Hepatocyte (in vitro differentiated cells): ENCODE measurements around the gene SSC5D. TPM values are rescaled to one million over a fixed set of nuclear protein-coding genes. Genes with fewer than 3 reads are reported as not detected.

Experiments
- DNase-seq: peaks from one replicate; pipeline ENCODE4 v3.0.0-alpha.2; 2016; ENCODE audit warnings: low spot score
- H2AFZ ChIP-seq: fragments of 200-600 bp; sonication (generic); 2 replicates; pipeline ENCODE4 v1.6.0; 2016; ENCODE audit warnings: antibody characterized with exemption, mild to moderate bottlenecking
- H3K27ac ChIP-seq: fragments of 200-600 bp; sonication (generic); 2 replicates; pipeline ENCODE4 v1.5.1; 2016; ENCODE audit warnings: mild to moderate bottlenecking
- H3K27me3 ChIP-seq: fragments of 200-600 bp; sonication (generic); 2 replicates; pipeline ENCODE4 v1.6.1; 2016
- H3K36me3 ChIP-seq: fragments of 200-600 bp; sonication (generic); replicated peaks from 2 replicates; pipeline ENCODE4 v1.5.1; 2016; ENCODE audit warnings: low read depth; ENCODE audit not compliant: insufficient read depth
- H3K4me1 ChIP-seq: fragments of 200-600 bp; sonication (generic); 2 replicates; pipeline ENCODE4 v1.5.1; 2016; ENCODE audit warnings: mild to moderate bottlenecking, moderate library complexity; ENCODE audit not compliant: insufficient read depth
- H3K4me2 ChIP-seq: fragments of 200-600 bp; sonication (generic); 2 replicates; pipeline ENCODE4 v1.6.0; 2016
- H3K4me3 ChIP-seq: fragments of 200-600 bp; sonication (generic); 2 replicates; pipeline ENCODE4 v1.5.1; 2016; ENCODE audit warnings: mild to moderate bottlenecking
- H3K79me2 ChIP-seq: fragments of 200-600 bp; sonication (generic); 2 replicates; pipeline ENCODE4 v1.6.0; 2017; ENCODE audit warnings: mild to moderate bottlenecking
- H3K9me2 ChIP-seq: fragments of 200-600 bp; sonication (generic); replicated peaks from 2 replicates; pipeline ENCODE4 v1.6.0; 2017; ENCODE audit warnings: mild to moderate bottlenecking; ENCODE audit not compliant: insufficient read depth
- H3K9me3 ChIP-seq: fragments of 200-600 bp; sonication (generic); 2 replicates; pipeline ENCODE4 v1.5.1; 2016; ENCODE audit warnings: low read depth, mild to moderate bottlenecking
- H4K20me1 ChIP-seq: fragments of 200-600 bp; sonication (generic); 2 replicates; pipeline ENCODE4 v1.6.0; 2016; ENCODE audit warnings: mild to moderate bottlenecking; ENCODE audit not compliant: insufficient read depth, poor library complexity, severe bottlenecking
- EZH2 ChIP-seq: fragments of 200-600 bp; sonication (generic); IDR thresholded peaks from 2 replicates; pipeline ENCODE4 v1.6.1; 2016; ENCODE audit warnings: antibody characterized with exemption, mild to moderate bottlenecking, borderline replicate concordance
- EZH2phosphoT487 ChIP-seq: fragments of 200-600 bp; sonication (generic); IDR thresholded peaks from one replicate; pipeline ENCODE4 v1.6.1; 2018; ENCODE audit warnings: antibody characterized with exemption, mild to moderate bottlenecking, low read depth, moderate library complexity; ENCODE audit not compliant: unreplicated experiment, severe bottlenecking
- WGBS: methylation state at CpG from one replicate; pipeline ENCODE4 v1.1.6; 2016; ENCODE audit warnings: low lambda C conversion rate; ENCODE audit errors: missing lambda C conversion rate; 5-methylcytosine and 5-hydroxymethylcytosine counted together
- polyA plus RNA-seq: library from polyadenylated mRNA; unstranded; fragments of >200 nt; fragmentation: Nextera tagmentation; extraction: Ambion mirVana; gene quantifications from 2 replicates; pipeline ENCODE4 v1.2.1, GENCODE V29; 2016
- total RNA-seq: library from RNA; depleted of rRNA; stranded (reverse); fragments of >200 nt; gene quantifications from 2 replicates; pipeline ENCODE4 v1.2.3, GENCODE V29; 2014
- TF ChIP-seq, protein P1 (sequence below): fragments of 200-600 bp; sonication (generic); IDR thresholded peaks from 2 replicates; pipeline ENCODE4 v1.5.1; 2016; ENCODE audit warnings: antibody characterized with exemption, mild to moderate bottlenecking; ENCODE audit not compliant: poor library complexity

SSC5D gene
- total and polyA plus RNA-seq, 2 experiments from 2014 or later, result 0.80 to 5.1 TPM

- peaks cover 2% of the 10 kb centered on the region for H3K27me3 ChIP-seq
- no peaks in the 10 kb centered on the region for H3K9me2 ChIP-seq
- no peaks in the 10 kb centered on the region for H3K36me3 ChIP-seq
- TF ChIP-seq, protein P1, sequence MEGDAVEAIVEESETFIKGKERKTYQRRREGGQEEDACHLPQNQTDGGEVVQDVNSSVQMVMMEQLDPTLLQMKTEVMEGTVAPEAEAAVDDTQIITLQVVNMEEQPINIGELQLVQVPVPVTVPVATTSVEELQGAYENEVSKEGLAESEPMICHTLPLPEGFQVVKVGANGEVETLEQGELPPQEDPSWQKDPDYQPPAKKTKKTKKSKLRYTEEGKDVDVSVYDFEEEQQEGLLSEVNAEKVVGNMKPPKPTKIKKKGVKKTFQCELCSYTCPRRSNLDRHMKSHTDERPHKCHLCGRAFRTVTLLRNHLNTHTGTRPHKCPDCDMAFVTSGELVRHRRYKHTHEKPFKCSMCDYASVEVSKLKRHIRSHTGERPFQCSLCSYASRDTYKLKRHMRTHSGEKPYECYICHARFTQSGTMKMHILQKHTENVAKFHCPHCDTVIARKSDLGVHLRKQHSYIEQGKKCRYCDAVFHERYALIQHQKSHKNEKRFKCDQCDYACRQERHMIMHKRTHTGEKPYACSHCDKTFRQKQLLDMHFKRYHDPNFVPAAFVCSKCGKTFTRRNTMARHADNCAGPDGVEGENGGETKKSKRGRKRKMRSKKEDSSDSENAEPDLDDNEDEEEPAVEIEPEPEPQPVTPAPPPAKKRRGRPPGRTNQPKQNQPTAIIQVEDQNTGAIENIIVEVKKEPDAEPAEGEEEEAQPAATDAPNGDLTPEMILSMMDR, result no peak
- no peak for TF ChIP-seq EZH2
- no peak for TF ChIP-seq EZH2phosphoT487
- H3K4me1 ChIP-seq, result peaks cover 30% of the 10 kb centered on the region
- H3K4me2 ChIP-seq, result peak overlapping the region; percentile 94
- peak overlapping the region; percentile 93 for H3K27ac ChIP-seq
- H3K9me3 ChIP-seq, result no peaks in the 10 kb centered on the region
- no peak overlapping the region for H3K4me3 ChIP-seq
- DNase-seq, result peak; percentile 84
- peaks cover 10% of the 10 kb centered on the region for H3K79me2 ChIP-seq
- H4K20me1 ChIP-seq, result no peaks in the 10 kb centered on the region
- H2AFZ ChIP-seq, result no peak overlapping the region
- WGBS, result 32% methylated on average over 24 of the region's 27 CpGs
Observed at GRCh38 chr19:55486971-55487923, 989 bp upstream of the SSC5D start.

- Histone ChIP-seq H3K36me3 (no peaks in the 10 kb centered on the region), H3K4me3 (no peak overlapping the region), H3K4me2 (no peak overlapping the region), H4K20me1 (no peaks in the 10 kb centered on the region), H3K27me3 (peaks cover 10% of the 10 kb centered on the region), H2AFZ (no peak overlapping the region), H3K4me1 (peaks cover 30% of the 10 kb centered on the region), H3K79me2 (peaks cover 8% of the 10 kb centered on the region), H3K9me3 (no peaks in the 10 kb centered on the region), H3K9me2 (no peaks in the 10 kb centered on the region), H3K27ac (no peak overlapping the region)
- 86% methylated on average over 29 of the region's 36 CpGs for WGBS
- TF ChIP-seq EZH2 (no peak), EZH2phosphoT487 (no peak)
- TF ChIP-seq, protein P1, result no peak
- DNase-seq, result no peak
Observed at GRCh38 chr19:55488986-55489710, 912 bp downstream of the SSC5D start.

GRCh38 chr19:55489711-55490477 lies 1.7 kb downstream of the SSC5D start:
- no peak overlapping the region for H2AFZ ChIP-seq
- no peaks in the 10 kb centered on the region for H3K36me3 ChIP-seq
- TF ChIP-seq EZH2 (no peak), EZH2phosphoT487 (no peak)
- TF ChIP-seq, protein P1, result no peak
- H3K4me3 ChIP-seq, result no peak overlapping the region
- 66% methylated on average over 13 of the region's 21 CpGs for WGBS
- no peaks in the 10 kb centered on the region for H4K20me1 ChIP-seq
- DNase-seq, result no peak
- no peaks in the 10 kb centered on the region for H3K9me3 ChIP-seq
- H3K9me2 ChIP-seq, result no peaks in the 10 kb centered on the region
- no peak overlapping the region for H3K4me2 ChIP-seq
- H3K27ac ChIP-seq, result no peak overlapping the region
- H3K79me2 ChIP-seq, result peaks cover 3% of the 10 kb centered on the region
- peaks cover 10% of the 10 kb centered on the region for H3K27me3 ChIP-seq
- peaks cover 25% of the 10 kb centered on the region for H3K4me1 ChIP-seq
